ENCODE measurements around the gene MRPL55. TPM values are rescaled to one million over a fixed set of nuclear protein-coding genes. Genes with fewer than 3 reads are reported as not detected.

MRPL55 gene
- total RNA-seq, 1 experiment from 2014 or later = 57.1 TPM

- intact Hi-C loops (cut with micrococcal nuclease) = no loop called here
- POLR2A ChIA-PET = no interaction called here
- no peak overlapping the region for H3K27ac ChIP-seq (ENCODE audit: low read depth, low read length)
- no peak for ATAC-seq
- BruUV-seq (replicated peaks) = no TSS peak
- no peak overlapping the region for H2AFZ ChIP-seq (ENCODE audit: low read depth, low read length, poor library complexity, severe bottlenecking)
- H3K9me3 ChIP-seq (ENCODE audit: control insufficient read depth in 1 of 2, insufficient read depth in 1 of 2, low read depth in 1 of 2, low read length in 2 of 2) = no peaks in the 10 kb centered on the region
- TF ChIP-seq CTCF (IDR thresholded peaks at IDR 0.05 in 2 of 3, conservative IDR thresholded peaks at IDR 0.05 in 1 of 3; ENCODE audit: borderline replicate concordance in 1 of 3, insufficient read depth in 1 of 3, low read depth in 2 of 3, low read length in 2 of 3) = no peak
- TF ChIP-seq ELF1 (IDR thresholded peaks at IDR 0.05; ENCODE audit: borderline replicate concordance, low read depth) = no peak
- TF ChIP-seq SP1 (IDR thresholded peaks at IDR 0.05; ENCODE audit: low read depth) = no peak
- no peak for TF ChIP-seq REST (IDR thresholded peaks at IDR 0.05; ENCODE audit: low read depth)
- TF ChIP-seq ZBTB33 (IDR thresholded peaks at IDR 0.05; ENCODE audit: extremely low read depth, insufficient replicate concordance, low read length) = no peak
- H3K4me3 ChIP-seq (replicated peaks in 1 of 2; ENCODE audit: low read depth in 1 of 2, low read length in 2 of 2) = no peak overlapping the region
- no peaks in the 10 kb centered on the region for H4K20me1 ChIP-seq (ENCODE audit: insufficient read depth)
- H3K36me3 ChIP-seq (ENCODE audit: control insufficient read depth in 1 of 2, insufficient read depth in 2 of 2, low read length in 2 of 2) = 0 out of 4 replicates have a peak, but pooled peaks cover 0 to 6% of the 10 kb centered on the region in 2 experiments
- H3K9me2 ChIP-seq (ENCODE audit: insufficient read depth) = no peaks in the 10 kb centered on the region
- H3K4me2 ChIP-seq (ENCODE audit: low read length) = no peak overlapping the region
- peaks cover 3 to 4% of the 10 kb centered on the region in 2 experiments; a peak in 3 of 4 replicates for H3K4me1 ChIP-seq (ENCODE audit: control insufficient read depth in 1 of 2, insufficient read depth in 2 of 2, low read length in 2 of 2)
- H3K9ac ChIP-seq (ENCODE audit: low read length) = no peak overlapping the region
- DNase-seq (ENCODE audit: low read depth, low spot score) = no peak
- H3K79me2 ChIP-seq (ENCODE audit: insufficient read depth, low read length) = peaks cover 9% of the 10 kb centered on the region
- RAD21 ChIA-PET (ENCODE audit: low non-redundant PET in 1 of 2, low total read pairs in 2 of 2, uncharacterized antibody in 2 of 2, unreplicated experiment in 2 of 2) = no interaction called here
- H3K27me3 ChIP-seq (ENCODE audit: insufficient read depth, low read length) = no peaks in the 10 kb centered on the region
- CTCF ChIA-PET = no interaction called here
Observed at GRCh38 chr1:228150120-228150460, 41.0 kb upstream of the MRPL55 start.

All from HCT116 (cell line).